Endodermal cell (in vitro differentiated cells): ENCODE measurements around the gene SLC51A. TPM values are rescaled to one million over a fixed set of nuclear protein-coding genes. Genes with fewer than 3 reads are reported as not detected.

Source experiments
- DNase-seq: peaks from one replicate; pipeline ENCODE4 v3.0.0-alpha.2; 2017
- H3K27ac ChIP-seq: 2 replicates; pipeline ENCODE4 v1.5.1; 2013; ENCODE audit warnings: mild to moderate bottlenecking, low read depth, low read length, moderate library complexity
- H3K27me3 ChIP-seq: 2 replicates; pipeline ENCODE4 v1.6.1; 2013; ENCODE audit warnings: mild to moderate bottlenecking, low read length, moderate library complexity; ENCODE audit not compliant: insufficient read depth, control insufficient read depth, poor library complexity, severe bottlenecking
- H3K36me3 ChIP-seq: 2 replicates; pipeline ENCODE4 v1.7.0; 2013; ENCODE audit warnings: mild to moderate bottlenecking, low read length, moderate library complexity; ENCODE audit not compliant: control insufficient read depth, insufficient read depth
- H3K4me1 ChIP-seq: one replicate; pipeline ENCODE4 v1.7.0; 2013; ENCODE audit warnings: low read length; ENCODE audit not compliant: control insufficient read depth, insufficient read depth
- H3K4me3 ChIP-seq: 2 replicates; pipeline ENCODE4 v1.5.1; 2013; ENCODE audit warnings: mild to moderate bottlenecking, low read length, moderate library complexity
- H3K9ac ChIP-seq: 2 replicates; pipeline ENCODE4 v1.6.1; 2013; ENCODE audit warnings: mild to moderate bottlenecking, low read length, moderate library complexity; ENCODE audit not compliant: poor library complexity, severe bottlenecking; ENCODE audit errors: extremely low read depth
- H3K9me3 ChIP-seq: 2 replicates; pipeline ENCODE4 v1.6.1; 2013; ENCODE audit warnings: mild to moderate bottlenecking, low read length, moderate library complexity; ENCODE audit not compliant: control insufficient read depth
- H3K27ac Mint-ChIP-seq: 2 replicates; pipeline ENCODE4 v1.8.0; 2020; ENCODE audit warnings: mixed read lengths
- H3K27me3 Mint-ChIP-seq: 2 replicates; pipeline ENCODE4 v1.8.0; 2021; ENCODE audit warnings: mild to moderate bottlenecking, mixed read lengths; ENCODE audit not compliant: insufficient read depth
- H3K36me3 Mint-ChIP-seq: 2 replicates; pipeline ENCODE4 v1.8.0; 2020; ENCODE audit warnings: low read depth, mixed read lengths
- H3K4me1 Mint-ChIP-seq: 2 replicates; pipeline ENCODE4 v1.8.0; 2020; ENCODE audit warnings: mixed read lengths
- H3K4me3 Mint-ChIP-seq: 2 replicates; pipeline ENCODE4 v1.8.0; 2020; ENCODE audit warnings: mild to moderate bottlenecking, moderate library complexity, mixed read lengths
- H3K9me3 Mint-ChIP-seq: 2 replicates; pipeline ENCODE4 v1.8.0; 2020; ENCODE audit warnings: mild to moderate bottlenecking, mixed read lengths
- WGBS, 2 experiments: methylation state at CpG; one replicate each; pipeline versions ENCODE4 v1.1.5 to v1.1.7; 2013; ENCODE audit warnings: missing lambda C conversion rate in 2 of 2, mixed read lengths in 1 of 2; ENCODE audit not compliant: insufficient coverage in 1 of 2, insufficient read length in 1 of 2; 5-methylcytosine and 5-hydroxymethylcytosine counted together
- total RNA-seq, 2 donors: library from RNA; stranded (reverse); fragmentation: NEBNext Ultra II Directional in 1 of 2; extraction: Animal tissue kit (Norgen Biotek cat#: 25700) in 1 of 2; gene quantifications; 2 replicates in 1 of 2; 3 replicates in 1 of 2; pipeline ENCODE4 v1.2.1, GENCODE V29; 2021
- TF ChIP-seq, protein P1 (sequence below): fragments of 200-600 bp; sonication (generic); conservative IDR thresholded peaks from 2 replicates; pipeline ENCODE4 v1.5.0; 2021; ENCODE audit warnings: antibody characterized with exemption, mild to moderate bottlenecking

Gene SLC51A
- total RNA-seq, 2 donors from 2014 or later, result 1.9 to 2.0 TPM

DNA sequence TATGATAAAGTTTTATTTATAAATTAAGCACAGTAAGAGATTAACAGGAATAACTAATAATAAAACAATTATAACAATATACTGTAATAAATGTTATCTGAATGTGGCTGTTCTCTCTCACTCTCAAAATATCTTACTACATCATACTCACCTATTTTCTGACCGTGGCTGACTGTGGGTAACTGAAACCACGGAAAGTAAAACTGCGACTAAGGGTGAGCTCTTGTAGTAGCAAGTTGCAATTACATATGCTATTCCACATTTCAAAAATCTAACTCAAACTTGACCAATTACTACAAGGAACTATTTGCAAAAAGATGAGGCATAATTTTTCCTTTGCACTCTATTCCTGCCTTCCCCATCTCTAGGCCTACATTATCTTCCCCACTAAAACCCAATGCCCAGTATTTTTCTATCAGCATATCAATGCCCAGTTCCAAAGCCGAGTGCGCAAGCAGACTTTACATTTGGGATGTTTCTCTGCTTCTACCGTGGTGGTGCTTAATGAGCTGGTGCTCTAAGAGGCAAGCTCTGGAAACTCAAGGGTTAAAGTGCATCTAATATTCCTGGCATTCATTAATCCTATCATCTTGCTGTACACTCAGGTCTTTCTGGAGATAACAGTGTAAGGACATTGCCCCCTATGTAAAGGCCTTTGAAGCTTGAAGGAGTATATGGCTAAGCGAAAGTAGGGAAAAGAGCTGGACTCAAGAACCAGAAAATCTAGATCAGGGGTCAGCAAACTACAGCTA, 64.5 kb downstream of the SLC51A start:
- H3K4me3 ChIP-seq, result no peak overlapping the region
- H3K4me3 Mint-ChIP-seq, result no peak overlapping the region
- H3K36me3 ChIP-seq, result peaks cover 2% of the 10 kb centered on the region
- H3K27me3 ChIP-seq, result no peaks in the 10 kb centered on the region
- no peaks in the 10 kb centered on the region for H3K9me3 ChIP-seq
- H3K4me1 Mint-ChIP-seq, result peaks cover 15% of the 10 kb centered on the region
- no peak overlapping the region for H3K27ac ChIP-seq
- H3K9me3 Mint-ChIP-seq, result no peaks in the 10 kb centered on the region
- H3K27ac Mint-ChIP-seq, result no peak overlapping the region
- no peak for DNase-seq
- H3K4me1 ChIP-seq, result no peaks in the 10 kb centered on the region
- WGBS, 2 experiments, result 92 to 93% methylated on average over 5 to 7 of the region's 7 CpGs
- no peak overlapping the region for H3K9ac ChIP-seq
- no peaks in the 10 kb centered on the region for H3K36me3 Mint-ChIP-seq
- TF ChIP-seq, protein P1, sequence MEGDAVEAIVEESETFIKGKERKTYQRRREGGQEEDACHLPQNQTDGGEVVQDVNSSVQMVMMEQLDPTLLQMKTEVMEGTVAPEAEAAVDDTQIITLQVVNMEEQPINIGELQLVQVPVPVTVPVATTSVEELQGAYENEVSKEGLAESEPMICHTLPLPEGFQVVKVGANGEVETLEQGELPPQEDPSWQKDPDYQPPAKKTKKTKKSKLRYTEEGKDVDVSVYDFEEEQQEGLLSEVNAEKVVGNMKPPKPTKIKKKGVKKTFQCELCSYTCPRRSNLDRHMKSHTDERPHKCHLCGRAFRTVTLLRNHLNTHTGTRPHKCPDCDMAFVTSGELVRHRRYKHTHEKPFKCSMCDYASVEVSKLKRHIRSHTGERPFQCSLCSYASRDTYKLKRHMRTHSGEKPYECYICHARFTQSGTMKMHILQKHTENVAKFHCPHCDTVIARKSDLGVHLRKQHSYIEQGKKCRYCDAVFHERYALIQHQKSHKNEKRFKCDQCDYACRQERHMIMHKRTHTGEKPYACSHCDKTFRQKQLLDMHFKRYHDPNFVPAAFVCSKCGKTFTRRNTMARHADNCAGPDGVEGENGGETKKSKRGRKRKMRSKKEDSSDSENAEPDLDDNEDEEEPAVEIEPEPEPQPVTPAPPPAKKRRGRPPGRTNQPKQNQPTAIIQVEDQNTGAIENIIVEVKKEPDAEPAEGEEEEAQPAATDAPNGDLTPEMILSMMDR, result no peak
- H3K27me3 Mint-ChIP-seq, result no peaks in the 10 kb centered on the region

DNA sequence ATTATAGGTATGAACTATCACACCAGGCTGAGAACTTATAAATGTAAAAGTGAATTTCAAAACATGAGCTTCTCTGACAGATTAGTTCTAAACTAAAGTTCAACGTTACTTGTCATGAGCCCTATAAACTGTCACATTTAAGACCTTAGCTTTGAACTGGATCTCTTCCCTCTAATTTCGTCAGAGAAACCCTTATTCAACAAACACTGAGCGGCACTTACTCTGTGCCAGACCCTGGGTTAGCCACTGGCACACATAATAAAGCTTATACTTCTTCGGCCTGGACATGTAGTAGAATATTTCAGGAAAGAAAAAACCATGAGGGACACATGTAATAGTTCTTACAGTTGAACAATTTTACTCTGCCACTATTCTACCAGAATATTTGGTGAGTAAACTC, 65.6 kb downstream of the SLC51A start:
- Mint-ChIP-seq H3K27me3 (no peaks in the 10 kb centered on the region), H3K4me1 (peaks cover 16% of the 10 kb centered on the region), H3K4me3 (no peak overlapping the region), H3K9me3 (no peaks in the 10 kb centered on the region), H3K36me3 (no peaks in the 10 kb centered on the region), H3K27ac (no peak overlapping the region)
- no peak for DNase-seq
- Histone ChIP-seq H3K4me3 (no peak overlapping the region), H3K36me3 (no peaks in the 10 kb centered on the region), H3K4me1 (no peaks in the 10 kb centered on the region), H3K27ac (no peak overlapping the region), H3K9me3 (no peaks in the 10 kb centered on the region), H3K9ac (no peak overlapping the region), H3K27me3 (no peaks in the 10 kb centered on the region)
- WGBS, 2 experiments, result 93 to 100% methylated on average over 2 to 4 of the region's 4 CpGs
- TF ChIP-seq, protein P1, result no peak

Other genes with a start within 250 kb of the SLC51A start
- 10 to 100 TPM; 69.0 to 90.0 TPM for gene TFRC, start 134.4 kb upstream of the SLC51A start, total RNA-seq
- under 1 TPM in 1 of 2 donors, not detected in 1; 0.86 TPM for gene ZDHHC19, start 5.1 kb upstream of the SLC51A start, total RNA-seq
- 10 to 100 TPM; 30.2 to 32.5 TPM for gene PCYT1A, start 71.2 kb downstream of the SLC51A start, total RNA-seq
- gene DYNLT2B, start 101.7 kb downstream of the SLC51A start, total RNA-seq, result 10 to 100 TPM; 22.6 to 45.5 TPM
- not detected for gene TM4SF19, start 121.9 kb downstream of the SLC51A start, total RNA-seq
- gene UBXN7, start 215.9 kb downstream of the SLC51A start, total RNA-seq, result 100 to 1,000 TPM; 109 to 120 TPM